HepG2 (cell line): ENCODE measurements around the gene MPC1. TPM values are rescaled to one million over a fixed set of nuclear protein-coding genes. Genes with fewer than 3 reads are reported as not detected.

Source experiments
- EHMT2 ChIP-seq: fragments of 200-600 bp; sonication (generic); IDR thresholded peaks from 2 replicates; pipeline ENCODE4 v1.7.0; 2017; ENCODE audit warnings: antibody characterized with exemption, low read depth, low read length, borderline replicate concordance
- IKZF1 ChIP-seq: fragments of 450-650 bp; IDR thresholded peaks from 2 replicates; pipeline ENCODE4 v1.7.1; 2016
- PHF8 ChIP-seq: sonication (generic); formaldehyde crosslinking; IDR thresholded peaks from 2 replicates; pipeline ENCODE4 v1.5.0; 2020; ENCODE audit warnings: missing genetic modification reagents
- REXO4 ChIP-seq: sonication (generic); formaldehyde crosslinking; IDR thresholded peaks from 2 replicates; pipeline ENCODE4 v1.8.0; 2022; ENCODE audit warnings: missing genetic modification reagents, mild to moderate bottlenecking, borderline replicate concordance
- SETDB1 ChIP-seq: sonication (generic); formaldehyde crosslinking; IDR thresholded peaks from 2 replicates; pipeline ENCODE4 v1.5.1; 2020; ENCODE audit warnings: missing genetic modification reagents, mild to moderate bottlenecking, borderline replicate concordance
- SRSF1 ChIP-seq: fragments of 200-400 bp; formaldehyde crosslinking; optimal IDR thresholded peaks from 2 replicates; pipeline ENCODE3; 2017; ENCODE audit warnings: mild to moderate bottlenecking, low read depth, low read length, moderate library complexity
- U2AF2 ChIP-seq: fragments of 200-400 bp; formaldehyde crosslinking; IDR thresholded peaks from 2 replicates; pipeline ENCODE4 v1.6.1; 2017; ENCODE audit warnings: low read depth, mild to moderate bottlenecking, low read length
- ZBTB7B ChIP-seq: sonication (generic); formaldehyde crosslinking; IDR thresholded peaks from 2 replicates; pipeline ENCODE4 v1.4.0; 2020; ENCODE audit warnings: missing genetic modification reagents
- ZSCAN21 ChIP-seq: sonication (generic); formaldehyde crosslinking; IDR thresholded peaks from 2 replicates; pipeline ENCODE4 v1.8.0; 2022; ENCODE audit warnings: mild to moderate bottlenecking, missing genetic modification reagents, moderate library complexity, borderline replicate concordance
- polyA plus RNA-seq, 8 experiments: library from polyadenylated mRNA; depleted of rRNA in 3 of 8; stranded (reverse) in 7 of 8; unstranded in 1 of 8; fragments of >200 nt; fragmentation: Illumina TruSeq in 4 of 8; extraction: Trizol in 4 of 8; gene quantifications; 2 replicates each; pipeline versions ENCODE4 v1.2.1 to v1.2.3, GENCODE V29; 2011 to 2016; ENCODE audit warnings: low read depth in 4 of 8, missing spikeins in 1 of 8, mixed read lengths in 1 of 8; ENCODE audit not compliant: insufficient read depth in 1 of 8
- total RNA-seq, 5 experiments: library from RNA; depleted of rRNA; stranded (reverse); fragments of >200 nt; fragmentation: Illumina TruSeq; extraction: Trizol; gene quantifications; 2 replicates each; pipeline ENCODE4 v1.2.3, GENCODE V29; 2016; ENCODE audit warnings: low read depth in 1 of 5
- TF ChIP-seq, protein P1 (sequence below): sonication (generic); formaldehyde crosslinking; conservative IDR thresholded peaks from 2 replicates; pipeline ENCODE4 v1.4.0; 2020; ENCODE audit warnings: missing genetic modification reagents
- TF ChIP-seq, protein P2 (sequence below): conservative IDR thresholded peaks from 2 replicates; pipeline ENCODE4 v1.6.1; 2018; ENCODE audit warnings: missing genetic modification reagents
- TF ChIP-seq, protein P3 (sequence below): sonication (generic); formaldehyde crosslinking; IDR thresholded peaks from 2 replicates; pipeline ENCODE4 v1.4.0; 2020; ENCODE audit warnings: missing genetic modification reagents, borderline replicate concordance
- TF ChIP-seq, protein P4 (sequence below): sonication (generic); formaldehyde crosslinking; IDR thresholded peaks from 2 replicates; pipeline ENCODE4 v1.5.1; 2020; ENCODE audit warnings: missing genetic modification reagents, mild to moderate bottlenecking, borderline replicate concordance
- TF ChIP-seq, protein P5 (sequence below): sonication (generic); formaldehyde crosslinking; IDR thresholded peaks from 2 replicates; pipeline ENCODE4 v1.4.0; 2020; ENCODE audit warnings: mild to moderate bottlenecking, missing genetic modification reagents
- TF ChIP-seq, protein P6 (sequence below): sonication (generic); formaldehyde crosslinking; IDR thresholded peaks from 2 replicates; pipeline ENCODE4 v1.4.0; 2020; ENCODE audit warnings: missing genetic modification reagents, low read depth, mild to moderate bottlenecking, borderline replicate concordance
- TF ChIP-seq, protein P7 (sequence below): sonication (generic); formaldehyde crosslinking; IDR thresholded peaks from 2 replicates; pipeline ENCODE4 v1.4.0; 2020; ENCODE audit warnings: missing genetic modification reagents, borderline replicate concordance

MPC1 gene
- total and polyA plus RNA-seq, 2 of the 13 experiments (the other 11 are each of a cell fraction or from before 2014, with no cell fraction given), result 189 to 214 TPM

DNA sequence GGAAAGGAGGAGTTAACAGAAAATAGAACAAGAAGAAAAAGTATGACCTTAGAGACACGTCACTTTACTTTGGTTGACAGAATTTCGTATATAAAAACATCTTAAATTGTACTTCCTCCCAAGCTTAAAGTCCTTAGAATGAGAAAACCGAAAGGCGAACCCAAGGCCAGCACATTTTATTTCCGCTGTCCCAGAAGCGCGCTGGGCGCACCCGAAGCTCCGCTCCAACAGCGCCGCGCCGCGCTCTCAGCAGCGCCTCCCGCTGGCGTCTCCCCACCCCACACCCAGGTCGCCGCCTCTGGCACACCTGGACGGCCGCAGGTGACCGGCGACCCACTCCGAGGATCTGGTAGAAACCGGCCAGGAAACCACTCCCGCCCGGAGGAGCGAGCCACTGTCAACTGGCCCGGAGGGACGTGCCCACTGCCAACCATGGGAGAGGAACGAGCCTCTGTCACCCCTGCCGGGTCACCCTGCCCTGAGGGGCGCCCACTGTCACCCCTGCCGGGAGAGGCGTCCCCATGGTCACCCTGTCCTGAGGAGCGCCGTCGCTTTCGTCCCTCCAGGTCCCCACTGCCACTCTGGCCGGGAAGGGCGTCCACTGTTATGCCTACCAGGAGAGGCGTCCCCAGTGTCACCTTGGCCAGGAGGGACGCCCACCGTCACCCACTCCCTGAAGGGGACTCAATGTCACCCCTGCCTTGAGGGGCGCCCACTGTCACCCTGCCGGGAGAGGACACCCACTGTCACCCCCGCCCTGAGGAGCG is 824 bp downstream of the MPC1 start (continued):
- TF ChIP-seq SETDB1 (CRISPR knock-in tag), result no peak
- TF ChIP-seq, protein P1, sequence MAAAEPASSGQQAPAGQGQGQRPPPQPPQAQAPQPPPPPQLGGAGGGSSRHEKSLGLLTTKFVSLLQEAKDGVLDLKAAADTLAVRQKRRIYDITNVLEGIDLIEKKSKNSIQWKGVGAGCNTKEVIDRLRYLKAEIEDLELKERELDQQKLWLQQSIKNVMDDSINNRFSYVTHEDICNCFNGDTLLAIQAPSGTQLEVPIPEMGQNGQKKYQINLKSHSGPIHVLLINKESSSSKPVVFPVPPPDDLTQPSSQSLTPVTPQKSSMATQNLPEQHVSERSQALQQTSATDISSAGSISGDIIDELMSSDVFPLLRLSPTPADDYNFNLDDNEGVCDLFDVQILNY (CRISPR knock-in tag), result 0 out of 2 replicates have a peak, but pooled peaks have one; percentile 54
- no peak for TF ChIP-seq ZSCAN21 (CRISPR knock-in tag)
- peak; percentile 79 for TF ChIP-seq PHF8 (CRISPR knock-in tag)
- TF ChIP-seq, protein P2, sequence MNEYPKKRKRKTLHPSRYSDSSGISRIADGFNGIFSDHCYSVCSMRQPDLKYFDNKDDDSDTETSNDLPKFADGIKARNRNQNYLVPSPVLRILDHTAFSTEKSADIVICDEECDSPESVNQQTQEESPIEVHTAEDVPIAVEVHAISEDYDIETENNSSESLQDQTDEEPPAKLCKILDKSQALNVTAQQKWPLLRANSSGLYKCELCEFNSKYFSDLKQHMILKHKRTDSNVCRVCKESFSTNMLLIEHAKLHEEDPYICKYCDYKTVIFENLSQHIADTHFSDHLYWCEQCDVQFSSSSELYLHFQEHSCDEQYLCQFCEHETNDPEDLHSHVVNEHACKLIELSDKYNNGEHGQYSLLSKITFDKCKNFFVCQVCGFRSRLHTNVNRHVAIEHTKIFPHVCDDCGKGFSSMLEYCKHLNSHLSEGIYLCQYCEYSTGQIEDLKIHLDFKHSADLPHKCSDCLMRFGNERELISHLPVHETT (CRISPR knock-in tag), result no peak
- TF ChIP-seq, protein P3, sequence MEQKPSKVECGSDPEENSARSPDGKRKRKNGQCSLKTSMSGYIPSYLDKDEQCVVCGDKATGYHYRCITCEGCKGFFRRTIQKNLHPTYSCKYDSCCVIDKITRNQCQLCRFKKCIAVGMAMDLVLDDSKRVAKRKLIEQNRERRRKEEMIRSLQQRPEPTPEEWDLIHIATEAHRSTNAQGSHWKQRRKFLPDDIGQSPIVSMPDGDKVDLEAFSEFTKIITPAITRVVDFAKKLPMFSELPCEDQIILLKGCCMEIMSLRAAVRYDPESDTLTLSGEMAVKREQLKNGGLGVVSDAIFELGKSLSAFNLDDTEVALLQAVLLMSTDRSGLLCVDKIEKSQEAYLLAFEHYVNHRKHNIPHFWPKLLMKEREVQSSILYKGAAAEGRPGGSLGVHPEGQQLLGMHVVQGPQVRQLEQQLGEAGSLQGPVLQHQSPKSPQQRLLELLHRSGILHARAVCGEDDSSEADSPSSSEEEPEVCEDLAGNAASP (CRISPR knock-in tag), result peak; percentile 64
- TF ChIP-seq, protein P4, sequence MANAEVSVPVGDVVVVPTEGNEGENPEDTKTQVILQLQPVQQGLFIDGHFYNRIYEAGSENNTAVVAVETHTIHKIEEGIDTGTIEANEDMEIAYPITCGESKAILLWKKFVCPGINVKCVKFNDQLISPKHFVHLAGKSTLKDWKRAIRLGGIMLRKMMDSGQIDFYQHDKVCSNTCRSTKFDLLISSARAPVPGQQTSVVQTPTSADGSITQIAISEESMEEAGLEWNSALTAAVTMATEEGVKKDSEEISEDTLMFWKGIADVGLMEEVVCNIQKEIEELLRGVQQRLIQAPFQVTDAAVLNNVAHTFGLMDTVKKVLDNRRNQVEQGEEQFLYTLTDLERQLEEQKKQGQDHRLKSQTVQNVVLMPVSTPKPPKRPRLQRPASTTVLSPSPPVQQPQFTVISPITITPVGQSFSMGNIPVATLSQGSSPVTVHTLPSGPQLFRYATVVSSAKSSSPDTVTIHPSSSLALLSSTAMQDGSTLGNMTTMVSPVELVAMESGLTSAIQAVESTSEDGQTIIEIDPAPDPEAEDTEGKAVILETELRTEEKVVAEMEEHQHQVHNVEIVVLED (CRISPR knock-in tag), result peak; percentile 81
- TF ChIP-seq ZBTB7B (CRISPR knock-in tag), result peak; percentile 81; the same call in 1 of the 2 replicates
- TF ChIP-seq, protein P5, sequence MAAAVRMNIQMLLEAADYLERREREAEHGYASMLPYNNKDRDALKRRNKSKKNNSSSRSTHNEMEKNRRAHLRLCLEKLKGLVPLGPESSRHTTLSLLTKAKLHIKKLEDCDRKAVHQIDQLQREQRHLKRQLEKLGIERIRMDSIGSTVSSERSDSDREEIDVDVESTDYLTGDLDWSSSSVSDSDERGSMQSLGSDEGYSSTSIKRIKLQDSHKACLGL (CRISPR knock-in tag), result 0 out of 2 replicates have a peak, but pooled peaks have one; percentile 26
- TF ChIP-seq, protein P6, sequence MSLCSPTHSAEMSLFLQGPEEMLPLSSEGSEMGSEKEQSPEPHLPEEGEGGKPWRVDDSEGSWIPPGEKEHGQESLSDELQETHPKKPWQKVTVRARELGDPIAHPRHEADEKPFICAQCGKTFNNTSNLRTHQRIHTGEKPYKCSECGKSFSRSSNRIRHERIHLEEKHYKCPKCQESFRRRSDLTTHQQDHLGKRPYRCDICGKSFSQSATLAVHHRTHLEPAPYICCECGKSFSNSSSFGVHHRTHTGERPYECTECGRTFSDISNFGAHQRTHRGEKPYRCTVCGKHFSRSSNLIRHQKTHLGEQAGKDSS (CRISPR knock-in tag), result peak; percentile 95; the same call in 1 of the 2 replicates
- TF ChIP-seq SRSF1, result no peak
- no peak for TF ChIP-seq EHMT2
- TF ChIP-seq, protein P7, sequence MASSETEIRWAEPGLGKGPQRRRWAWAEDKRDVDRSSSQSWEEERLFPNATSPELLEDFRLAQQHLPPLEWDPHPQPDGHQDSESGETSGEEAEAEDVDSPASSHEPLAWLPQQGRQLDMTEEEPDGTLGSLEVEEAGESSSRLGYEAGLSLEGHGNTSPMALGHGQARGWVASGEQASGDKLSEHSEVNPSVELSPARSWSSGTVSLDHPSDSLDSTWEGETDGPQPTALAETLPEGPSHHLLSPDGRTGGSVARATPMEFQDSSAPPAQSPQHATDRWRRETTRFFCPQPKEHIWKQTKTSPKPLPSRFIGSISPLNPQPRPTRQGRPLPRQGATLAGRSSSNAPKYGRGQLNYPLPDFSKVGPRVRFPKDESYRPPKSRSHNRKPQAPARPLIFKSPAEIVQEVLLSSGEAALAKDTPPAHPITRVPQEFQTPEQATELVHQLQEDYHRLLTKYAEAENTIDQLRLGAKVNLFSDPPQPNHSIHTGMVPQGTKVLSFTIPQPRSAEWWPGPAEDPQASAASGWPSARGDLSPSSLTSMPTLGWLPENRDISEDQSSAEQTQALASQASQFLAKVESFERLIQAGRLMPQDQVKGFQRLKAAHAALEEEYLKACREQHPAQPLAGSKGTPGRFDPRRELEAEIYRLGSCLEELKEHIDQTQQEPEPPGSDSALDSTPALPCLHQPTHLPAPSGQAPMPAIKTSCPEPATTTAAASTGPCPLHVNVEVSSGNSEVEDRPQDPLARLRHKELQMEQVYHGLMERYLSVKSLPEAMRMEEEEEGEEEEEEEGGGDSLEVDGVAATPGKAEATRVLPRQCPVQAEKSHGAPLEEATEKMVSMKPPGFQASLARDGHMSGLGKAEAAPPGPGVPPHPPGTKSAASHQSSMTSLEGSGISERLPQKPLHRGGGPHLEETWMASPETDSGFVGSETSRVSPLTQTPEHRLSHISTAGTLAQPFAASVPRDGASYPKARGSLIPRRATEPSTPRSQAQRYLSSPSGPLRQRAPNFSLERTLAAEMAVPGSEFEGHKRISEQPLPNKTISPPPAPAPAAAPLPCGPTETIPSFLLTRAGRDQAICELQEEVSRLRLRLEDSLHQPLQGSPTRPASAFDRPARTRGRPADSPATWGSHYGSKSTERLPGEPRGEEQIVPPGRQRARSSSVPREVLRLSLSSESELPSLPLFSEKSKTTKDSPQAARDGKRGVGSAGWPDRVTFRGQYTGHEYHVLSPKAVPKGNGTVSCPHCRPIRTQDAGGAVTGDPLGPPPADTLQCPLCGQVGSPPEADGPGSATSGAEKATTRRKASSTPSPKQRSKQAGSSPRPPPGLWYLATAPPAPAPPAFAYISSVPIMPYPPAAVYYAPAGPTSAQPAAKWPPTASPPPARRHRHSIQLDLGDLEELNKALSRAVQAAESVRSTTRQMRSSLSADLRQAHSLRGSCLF (CRISPR knock-in tag), result no peak
- TF ChIP-seq U2AF2, result no peak
- TF ChIP-seq REXO4, result no peak
- no peak for TF ChIP-seq IKZF1
